ENCODE data around the gene VWCE.

The VWCE gene

GRCh38 chr11:61298663-61299244, 3.6 kb upstream of the VWCE start:
- H3K27ac ChIP-seq (ENCODE audit: low read depth, low read length): no peak overlapping the region
- H3K4me1 ChIP-seq (ENCODE audit: control insufficient read depth, insufficient read depth, low read length): peaks cover 12% of the 10 kb centered on the region; the same call in 1 of the 2 replicates

GRCh38 chr11:61297746-61298145, 2.6 kb upstream of the VWCE start:
- H3K4me3 ChIP-seq (ENCODE audit: low read depth, low read length): no peak overlapping the region
- H3K9me3 ChIP-seq (ENCODE audit: control insufficient read depth, insufficient read depth, low read length): no peaks in the 10 kb centered on the region
- peaks cover 11% of the 10 kb centered on the region for H3K27me3 ChIP-seq (ENCODE audit: control insufficient read depth, insufficient read depth, low read length)
- no peak overlapping the region for H3K27ac ChIP-seq (ENCODE audit: low read depth, low read length)
- peaks cover 17% of the 10 kb centered on the region; the same call in 1 of the 2 replicates for H3K4me1 ChIP-seq (ENCODE audit: control insufficient read depth, insufficient read depth, low read length)
- H3K36me3 ChIP-seq (ENCODE audit: control insufficient read depth, insufficient read depth, low read length): peaks cover 56% of the 10 kb centered on the region
- no peak overlapping the region for H3K9ac ChIP-seq (ENCODE audit: low read depth, low read length)

More at GRCh38 chr11:61298663-61299244, 3.6 kb upstream of the VWCE start:
- H3K9ac ChIP-seq (ENCODE audit: low read depth, low read length): no peak overlapping the region
- H3K27me3 ChIP-seq (ENCODE audit: control insufficient read depth, insufficient read depth, low read length): peaks cover 6% of the 10 kb centered on the region
- no peak overlapping the region for H3K4me3 ChIP-seq (ENCODE audit: low read depth, low read length)
- no peaks in the 10 kb centered on the region for H3K9me3 ChIP-seq (ENCODE audit: control insufficient read depth, insufficient read depth, low read length)
- H3K36me3 ChIP-seq (ENCODE audit: control insufficient read depth, insufficient read depth, low read length): peaks cover 66% of the 10 kb centered on the region

GRCh38 chr11:61297341-61297740, 2.2 kb upstream of the VWCE start:
- H3K27me3 ChIP-seq (ENCODE audit: control insufficient read depth, insufficient read depth, low read length): peaks cover 11% of the 10 kb centered on the region
- H3K4me3 ChIP-seq (ENCODE audit: low read depth, low read length): no peak overlapping the region
- H3K4me1 ChIP-seq (ENCODE audit: control insufficient read depth, insufficient read depth, low read length): peaks cover 17% of the 10 kb centered on the region; the same call in 1 of the 2 replicates
- H3K9me3 ChIP-seq (ENCODE audit: control insufficient read depth, insufficient read depth, low read length): no peaks in the 10 kb centered on the region
- no peak overlapping the region for H3K9ac ChIP-seq (ENCODE audit: low read depth, low read length)
- no peak overlapping the region for H3K27ac ChIP-seq (ENCODE audit: low read depth, low read length)
- H3K36me3 ChIP-seq (ENCODE audit: control insufficient read depth, insufficient read depth, low read length): peaks cover 52% of the 10 kb centered on the region

GRCh38 chr11:61295596-61295926, 445 bp upstream of the VWCE start:
- peak overlapping the region; percentile 55 for H3K27ac ChIP-seq (ENCODE audit: low read depth, low read length)
- H3K27me3 ChIP-seq (ENCODE audit: control insufficient read depth, insufficient read depth, low read length): peaks cover 11% of the 10 kb centered on the region
- H3K4me3 ChIP-seq (ENCODE audit: low read depth, low read length): peak overlapping the region; percentile 91
- peaks cover 17% of the 10 kb centered on the region; the same call in 1 of the 2 replicates for H3K4me1 ChIP-seq (ENCODE audit: control insufficient read depth, insufficient read depth, low read length)
- no peaks in the 10 kb centered on the region for H3K9me3 ChIP-seq (ENCODE audit: control insufficient read depth, insufficient read depth, low read length)
- peaks cover 38% of the 10 kb centered on the region for H3K36me3 ChIP-seq (ENCODE audit: control insufficient read depth, insufficient read depth, low read length)
- H3K9ac ChIP-seq (ENCODE audit: low read depth, low read length): peak overlapping the region; percentile 4; the same call in 1 of the 2 replicates

- peak overlapping the region; percentile 89 for H3K9ac ChIP-seq (ENCODE audit: low read depth, low read length)
- peak overlapping the region; percentile 91 for H3K4me3 ChIP-seq (ENCODE audit: low read depth, low read length)
- H3K27ac ChIP-seq (ENCODE audit: low read depth, low read length): peak overlapping the region; percentile 55
- H3K4me1 ChIP-seq (ENCODE audit: control insufficient read depth, insufficient read depth, low read length): peaks cover 17% of the 10 kb centered on the region; the same call in 1 of the 2 replicates
- peaks cover 23% of the 10 kb centered on the region for H3K36me3 ChIP-seq (ENCODE audit: control insufficient read depth, insufficient read depth, low read length)
- H3K27me3 ChIP-seq (ENCODE audit: control insufficient read depth, insufficient read depth, low read length): peaks cover 11% of the 10 kb centered on the region
- no peaks in the 10 kb centered on the region for H3K9me3 ChIP-seq (ENCODE audit: control insufficient read depth, insufficient read depth, low read length)
These were observed 1.0 kb downstream of the VWCE start for GRCh38 chr11:61293867-61294716.

- H3K9me3 ChIP-seq (ENCODE audit: control insufficient read depth, insufficient read depth, low read length): no peaks in the 10 kb centered on the region
- peaks cover 7% of the 10 kb centered on the region; the same call in 1 of the 2 replicates for H3K4me1 ChIP-seq (ENCODE audit: control insufficient read depth, insufficient read depth, low read length)
- H3K27ac ChIP-seq (ENCODE audit: low read depth, low read length): no peak overlapping the region
- H3K4me3 ChIP-seq (ENCODE audit: low read depth, low read length): no peak overlapping the region
- H3K36me3 ChIP-seq (ENCODE audit: control insufficient read depth, insufficient read depth, low read length): peaks cover 16% of the 10 kb centered on the region
- peaks cover 11% of the 10 kb centered on the region for H3K27me3 ChIP-seq (ENCODE audit: control insufficient read depth, insufficient read depth, low read length)
- no peak overlapping the region for H3K9ac ChIP-seq (ENCODE audit: low read depth, low read length)
These were observed 2.8 kb downstream of the VWCE start for GRCh38 chr11:61292356-61292755.

- Histone ChIP-seq H3K9me3 (ENCODE audit: control insufficient read depth, insufficient read depth, low read length) (no peaks in the 10 kb centered on the region), H3K27ac (ENCODE audit: low read depth, low read length) (no peak overlapping the region), H3K36me3 (ENCODE audit: control insufficient read depth, insufficient read depth, low read length) (peaks cover 16% of the 10 kb centered on the region), H3K4me3 (ENCODE audit: low read depth, low read length) (no peak overlapping the region), H3K27me3 (ENCODE audit: control insufficient read depth, insufficient read depth, low read length) (peaks cover 11% of the 10 kb centered on the region), H3K9ac (ENCODE audit: low read depth, low read length) (no peak overlapping the region), H3K4me1 (ENCODE audit: control insufficient read depth, insufficient read depth, low read length) (peaks cover 7% of the 10 kb centered on the region; the same call in 1 of the 2 replicates)
These were observed 4.0 kb downstream of the VWCE start for GRCh38 chr11:61290905-61291690.

GRCh38 chr11:61287338-61287977, 7.7 kb downstream of the VWCE start:
- Histone ChIP-seq H3K9me3 (ENCODE audit: control insufficient read depth, insufficient read depth, low read length) (no peaks in the 10 kb centered on the region), H3K9ac (ENCODE audit: low read depth, low read length) (no peak overlapping the region), H3K27ac (ENCODE audit: low read depth, low read length) (no peak overlapping the region), H3K4me3 (ENCODE audit: low read depth, low read length) (no peak overlapping the region), H3K36me3 (ENCODE audit: control insufficient read depth, insufficient read depth, low read length) (peaks cover 43% of the 10 kb centered on the region), H3K27me3 (ENCODE audit: control insufficient read depth, insufficient read depth, low read length) (no peaks in the 10 kb centered on the region), H3K4me1 (ENCODE audit: control insufficient read depth, insufficient read depth, low read length) (no peaks in the 10 kb centered on the region)

- Histone ChIP-seq H3K4me3 (ENCODE audit: low read depth, low read length) (no peak overlapping the region), H3K36me3 (ENCODE audit: control insufficient read depth, insufficient read depth, low read length) (peaks cover 55% of the 10 kb centered on the region), H3K27ac (ENCODE audit: low read depth, low read length) (no peak overlapping the region), H3K4me1 (ENCODE audit: control insufficient read depth, insufficient read depth, low read length) (peaks cover 19% of the 10 kb centered on the region), H3K27me3 (ENCODE audit: control insufficient read depth, insufficient read depth, low read length) (no peaks in the 10 kb centered on the region), H3K9me3 (ENCODE audit: control insufficient read depth, insufficient read depth, low read length) (no peaks in the 10 kb centered on the region), H3K9ac (ENCODE audit: low read depth, low read length) (no peak overlapping the region)
These were observed 11.5 kb downstream of the VWCE start for GRCh38 chr11:61283613-61284012.

GRCh38 chr11:61281581-61282250, 13.4 kb downstream of the VWCE start:
- peak overlapping the region; percentile 40; the same call in 1 of the 2 replicates for H3K4me3 ChIP-seq (ENCODE audit: low read depth, low read length)
- H3K36me3 ChIP-seq (ENCODE audit: control insufficient read depth, insufficient read depth, low read length): peaks cover 58% of the 10 kb centered on the region
- H3K27me3 ChIP-seq (ENCODE audit: control insufficient read depth, insufficient read depth, low read length): no peaks in the 10 kb centered on the region
- H3K27ac ChIP-seq (ENCODE audit: low read depth, low read length): peak overlapping the region; percentile 59
- no peaks in the 10 kb centered on the region for H3K9me3 ChIP-seq (ENCODE audit: control insufficient read depth, insufficient read depth, low read length)
- peaks cover 19% of the 10 kb centered on the region for H3K4me1 ChIP-seq (ENCODE audit: control insufficient read depth, insufficient read depth, low read length)
- H3K9ac ChIP-seq (ENCODE audit: low read depth, low read length): no peak overlapping the region
